Stimulated activated CD8-positive, alpha-beta memory T cell treated with anti-CD3 and anti-CD28 coated beads, Interleukin-2, amount 100 ng/mL, for 1 hour (primary cell): Measurements from ENCODE around the gene MRPL1.
"Not testable (repeated sequence)": the region's sequence is repeated elsewhere in the genome, so short reads cannot be mapped to it uniquely, and the experiment has no call there.

Experiments
- DNase-seq, 2 donors: peaks; one replicate each; pipeline ENCODE4 v3.0.0-alpha.2; 2020; ENCODE audit warnings: low read depth in 2 of 2

MRPL1 gene

GRCh38 chr4:77982900-77983540 lies 120.4 kb downstream of the MRPL1 start:
- DNase-seq, result not testable (repeated sequence)

GRCh38 chr4:77983612-77984311 lies 121.1 kb downstream of the MRPL1 start:
- not testable (repeated sequence) for DNase-seq

GRCh38 chr4:77989968-77990367 lies 127.3 kb downstream of the MRPL1 start:
- DNase-seq, result no peak

GRCh38 chr4:77990456-77990855 lies 127.8 kb downstream of the MRPL1 start:
- DNase-seq, result no peak

- no peak for DNase-seq
Observed at GRCh38 chr4:77990904-77991358, 128.3 kb downstream of the MRPL1 start.

GRCh38 chr4:77992581-77992980 lies 130.0 kb downstream of the MRPL1 start:
- DNase-seq, result no peak

- DNase-seq, result no peak
Observed at GRCh38 chr4:77994194-77994721, 131.6 kb downstream of the MRPL1 start.

- no peak for DNase-seq
Observed at GRCh38 chr4:77996076-77996475, 133.4 kb downstream of the MRPL1 start.

- no peak for DNase-seq
Observed at GRCh38 chr4:78001531-78001930, 138.9 kb downstream of the MRPL1 start.

GRCh38 chr4:78002260-78002659 lies 139.6 kb downstream of the MRPL1 start:
- DNase-seq, result no peak
